Stimulated activated naive CD8-positive, alpha-beta T cell treated with anti-CD3 and anti-CD28 coated beads, Interleukin-15, amount 100 ng/mL, for 72 hours (primary cell): ENCODE results near the gene RASEF.

Experiments
- ATAC-seq: fragments of 150-1000 bp; cut with Tn5 transposase; 2 replicates; pipeline ENCODE4 v1.10.0; 2021; ENCODE audit warnings: mild to moderate bottlenecking, moderate library complexity
- DNase-seq, 2 donors: peaks; one replicate each; pipeline ENCODE4 v3.0.0; 2021 to 2022
- H3K27ac Mint-ChIP-seq, 2 donors: one replicate each; pipeline ENCODE4 v1.8.0; 2022; ENCODE audit warnings: mild to moderate bottlenecking in 2 of 2, mixed read lengths in 2 of 2, moderate library complexity in 2 of 2
- H3K27me3 Mint-ChIP-seq: one replicate; pipeline ENCODE4 v1.8.0; 2022; ENCODE audit warnings: mixed read lengths
- H3K4me1 Mint-ChIP-seq: one replicate; pipeline ENCODE4 v1.8.0; 2022; ENCODE audit warnings: mild to moderate bottlenecking, mixed read lengths
- H3K4me3 Mint-ChIP-seq, 2 donors: one replicate each; pipeline ENCODE4 v1.8.0; 2022; ENCODE audit warnings: mild to moderate bottlenecking in 2 of 2, mixed read lengths in 2 of 2, moderate library complexity in 1 of 2
- H3K9me3 Mint-ChIP-seq, 2 donors: one replicate each; pipeline ENCODE4 v1.8.0; 2022; ENCODE audit warnings: mixed read lengths in 2 of 2

Gene RASEF

DNA sequence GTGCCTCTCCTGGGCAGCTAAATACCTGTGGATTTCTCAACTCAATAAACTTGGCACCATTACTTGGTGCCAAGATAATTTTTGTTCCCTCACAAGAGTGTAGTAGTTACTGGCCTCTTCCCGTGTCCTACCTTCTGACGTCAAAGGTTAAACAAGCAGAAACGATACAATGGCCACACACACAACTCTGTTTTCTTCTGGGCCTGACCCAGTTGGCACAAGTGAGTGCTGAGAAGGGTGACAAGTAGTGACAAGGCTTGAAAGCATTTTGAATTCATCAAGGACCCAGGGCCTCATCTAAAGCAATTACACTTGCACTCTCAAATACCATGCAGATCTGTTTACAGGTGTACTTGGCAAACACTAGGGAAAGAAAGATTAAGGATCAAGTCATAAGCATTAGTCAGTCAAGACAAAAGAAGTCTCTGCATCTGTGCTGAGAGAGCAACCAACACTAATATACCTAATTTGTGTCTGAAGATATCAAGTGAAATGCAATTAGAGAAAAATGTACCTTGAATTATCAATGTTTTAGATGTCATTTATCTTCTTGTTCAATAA lies 30.8 kb downstream of the RASEF start:
- ATAC-seq: no peak
- no peaks in the 10 kb centered on the region for H3K4me1 Mint-ChIP-seq
- H3K27me3 Mint-ChIP-seq: peaks cover 7% of the 10 kb centered on the region
- H3K9me3 Mint-ChIP-seq: no peaks in the 10 kb centered on the region
- H3K27ac Mint-ChIP-seq: no peak overlapping the region
- no peak overlapping the region for H3K4me3 Mint-ChIP-seq
- no peak for DNase-seq

GRCh38 chr9:83030391-83031107 lies 32.4 kb downstream of the RASEF start:
- Mint-ChIP-seq H3K27me3 (peaks cover 7% of the 10 kb centered on the region), H3K9me3 (no peaks in the 10 kb centered on the region), H3K4me1 (no peaks in the 10 kb centered on the region), H3K27ac (no peak overlapping the region), H3K4me3 (no peak overlapping the region)
- DNase-seq: no peak
- no peak for ATAC-seq

- Mint-ChIP-seq H3K9me3 (no peaks in the 10 kb centered on the region), H3K27ac (no peak overlapping the region), H3K4me3 (no peak overlapping the region), H3K4me1 (no peaks in the 10 kb centered on the region), H3K27me3 (peaks cover 7% of the 10 kb centered on the region)
- DNase-seq (no peak), ATAC-seq (no peak)
Observed at GRCh38 chr9:83029531-83030137, 33.3 kb downstream of the RASEF start.

- DNase-seq (no peak), ATAC-seq (no peak)
- H3K4me3 Mint-ChIP-seq: no peak overlapping the region
- H3K27ac Mint-ChIP-seq: no peak overlapping the region
- H3K27me3 Mint-ChIP-seq: no peaks in the 10 kb centered on the region
- no peaks in the 10 kb centered on the region for H3K9me3 Mint-ChIP-seq
- H3K4me1 Mint-ChIP-seq: no peaks in the 10 kb centered on the region
Observed at GRCh38 chr9:83027153-83027891, 35.6 kb downstream of the RASEF start.

DNA sequence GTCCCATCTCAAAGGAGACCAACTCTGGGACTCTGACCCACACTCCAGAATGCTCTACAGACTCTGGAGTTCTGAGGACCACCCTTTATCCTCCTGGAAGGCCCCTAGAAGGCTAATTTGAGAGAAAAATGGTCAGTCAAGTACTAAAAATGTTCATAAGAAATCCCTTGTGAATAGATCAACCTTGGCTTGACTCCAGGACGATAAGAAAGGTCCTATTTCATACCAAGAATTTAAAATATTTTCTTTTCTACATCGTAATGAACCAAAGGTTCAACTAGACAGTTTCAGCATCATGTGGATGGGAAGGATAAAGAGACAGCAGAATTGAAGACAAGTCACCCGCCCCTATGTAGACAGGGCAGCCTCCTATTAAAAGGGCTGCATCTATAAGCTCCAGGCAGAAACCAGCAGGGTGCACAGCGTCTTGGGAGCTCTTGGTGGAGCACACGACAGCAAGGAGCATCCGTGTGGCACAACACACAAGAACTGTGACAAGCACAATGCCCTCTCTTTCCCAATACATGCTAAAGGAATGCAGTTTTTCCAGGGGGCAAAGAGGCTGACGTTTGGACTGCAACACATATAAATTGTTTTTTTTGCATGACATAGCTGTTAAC lies 38.3 kb downstream of the RASEF start:
- Mint-ChIP-seq H3K27ac (no peak overlapping the region), H3K4me1 (no peaks in the 10 kb centered on the region), H3K9me3 (no peaks in the 10 kb centered on the region), H3K27me3 (no peaks in the 10 kb centered on the region), H3K4me3 (no peak overlapping the region)
- DNase-seq (no peak), ATAC-seq (no peak)

GRCh38 chr9:83023151-83023550 lies 39.8 kb downstream of the RASEF start:
- Mint-ChIP-seq H3K4me1 (no peaks in the 10 kb centered on the region), H3K9me3 (no peaks in the 10 kb centered on the region), H3K4me3 (no peak overlapping the region), H3K27ac (no peak overlapping the region), H3K27me3 (no peaks in the 10 kb centered on the region)
- ATAC-seq: no peak
- no peak for DNase-seq

DNA sequence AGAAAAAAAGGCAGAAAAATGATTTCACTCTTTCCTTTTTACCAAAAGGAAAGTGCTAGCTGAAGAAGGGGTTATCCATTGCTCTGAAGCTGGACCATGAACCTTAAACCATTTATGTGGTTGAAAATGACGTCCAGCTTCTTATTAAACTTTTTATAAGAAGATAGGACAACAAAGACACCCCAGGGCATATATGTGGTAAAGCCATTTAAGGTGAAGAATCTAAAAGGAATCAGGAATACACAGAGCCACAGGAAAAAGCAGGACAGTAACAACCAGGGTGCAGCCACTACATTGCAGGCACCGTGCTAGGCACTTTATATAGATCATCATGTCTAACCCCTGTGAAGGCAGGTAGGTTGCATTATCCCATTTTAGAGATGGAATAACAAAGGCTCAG lies 42.1 kb downstream of the RASEF start:
- Mint-ChIP-seq H3K4me3 (no peak overlapping the region), H3K27me3 (no peaks in the 10 kb centered on the region), H3K4me1 (peaks cover 4% of the 10 kb centered on the region), H3K9me3 (no peaks in the 10 kb centered on the region), H3K27ac (peak overlapping the region in 1 of 2 donors; percentile 15)
- ATAC-seq (no peak), DNase-seq (no peak)

DNA sequence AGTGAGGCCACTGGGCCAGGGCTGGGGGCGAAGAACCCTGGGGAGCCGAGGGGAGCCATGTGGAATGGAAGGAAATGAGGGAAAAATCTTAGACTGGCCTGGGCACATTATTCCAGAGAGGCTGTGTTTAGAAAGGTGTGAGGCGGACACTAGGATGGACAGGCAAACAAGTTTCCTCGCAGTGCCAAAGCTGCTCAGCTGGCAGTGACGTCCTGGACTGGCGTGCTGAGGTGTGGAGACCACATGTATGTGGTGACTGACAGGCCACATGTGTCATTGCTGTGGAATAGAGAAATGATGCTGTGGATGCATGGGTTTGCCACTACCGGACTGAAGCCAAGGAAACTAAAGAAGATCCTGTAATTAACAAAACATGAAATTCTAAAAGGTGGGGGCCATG lies 42.6 kb downstream of the RASEF start:
- H3K27ac Mint-ChIP-seq: no peak overlapping the region
- ATAC-seq (no peak), DNase-seq (no peak)
- no peaks in the 10 kb centered on the region for H3K27me3 Mint-ChIP-seq
- H3K4me1 Mint-ChIP-seq: peaks cover 7% of the 10 kb centered on the region
- H3K9me3 Mint-ChIP-seq: no peaks in the 10 kb centered on the region
- no peak overlapping the region for H3K4me3 Mint-ChIP-seq

DNA sequence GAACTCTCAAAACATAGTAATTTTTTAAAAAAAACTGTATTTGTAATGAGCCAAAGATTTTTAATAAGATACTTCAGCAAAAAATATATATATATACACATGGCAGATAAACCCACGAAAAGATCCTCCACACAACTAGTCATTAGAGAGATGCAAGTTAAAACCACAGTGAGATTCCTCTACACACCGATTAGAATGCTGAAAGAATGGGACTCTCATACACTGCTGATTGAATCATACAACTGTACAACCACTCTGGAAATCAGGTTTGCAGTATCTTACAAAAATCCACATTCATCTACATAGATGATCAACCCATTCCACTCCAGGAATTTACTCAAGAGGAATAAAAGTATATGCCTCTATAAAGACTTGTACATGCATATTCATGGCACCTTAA lies 43.7 kb downstream of the RASEF start:
- DNase-seq (no peak), ATAC-seq (no peak)
- H3K27ac Mint-ChIP-seq: no peak overlapping the region
- no peaks in the 10 kb centered on the region for H3K9me3 Mint-ChIP-seq
- H3K4me3 Mint-ChIP-seq: no peak overlapping the region
- no peaks in the 10 kb centered on the region for H3K27me3 Mint-ChIP-seq
- peaks cover 7% of the 10 kb centered on the region for H3K4me1 Mint-ChIP-seq

GRCh38 chr9:83015897-83016296 lies 47.0 kb downstream of the RASEF start:
- no peaks in the 10 kb centered on the region for H3K9me3 Mint-ChIP-seq
- H3K27me3 Mint-ChIP-seq: no peaks in the 10 kb centered on the region
- no peak overlapping the region for H3K27ac Mint-ChIP-seq
- ATAC-seq (peak; percentile 70), DNase-seq (no peak)
- H3K4me3 Mint-ChIP-seq: no peak overlapping the region
- H3K4me1 Mint-ChIP-seq: peaks cover 13% of the 10 kb centered on the region

- Mint-ChIP-seq H3K4me1 (peaks cover 13% of the 10 kb centered on the region), H3K9me3 (no peaks in the 10 kb centered on the region), H3K27me3 (no peaks in the 10 kb centered on the region), H3K4me3 (no peak overlapping the region), H3K27ac (no peak overlapping the region)
- ATAC-seq (no peak), DNase-seq (no peak)
Observed at GRCh38 chr9:83013867-83014605, 48.9 kb downstream of the RASEF start.

GRCh38 chr9:83012922-83013838 lies 49.8 kb downstream of the RASEF start:
- no peaks in the 10 kb centered on the region for H3K9me3 Mint-ChIP-seq
- H3K27ac Mint-ChIP-seq: no peak overlapping the region
- ATAC-seq (no peak), DNase-seq (no peak)
- no peak overlapping the region for H3K4me3 Mint-ChIP-seq
- peaks cover 8% of the 10 kb centered on the region for H3K27me3 Mint-ChIP-seq
- H3K4me1 Mint-ChIP-seq: peaks cover 13% of the 10 kb centered on the region

GRCh38 chr9:83012168-83012921 lies 50.6 kb downstream of the RASEF start:
- Mint-ChIP-seq H3K4me3 (no peak overlapping the region), H3K27ac (no peak overlapping the region), H3K4me1 (peaks cover 13% of the 10 kb centered on the region), H3K9me3 (no peaks in the 10 kb centered on the region), H3K27me3 (peaks cover 16% of the 10 kb centered on the region)
- ATAC-seq (no peak), DNase-seq (no peak)

DNA sequence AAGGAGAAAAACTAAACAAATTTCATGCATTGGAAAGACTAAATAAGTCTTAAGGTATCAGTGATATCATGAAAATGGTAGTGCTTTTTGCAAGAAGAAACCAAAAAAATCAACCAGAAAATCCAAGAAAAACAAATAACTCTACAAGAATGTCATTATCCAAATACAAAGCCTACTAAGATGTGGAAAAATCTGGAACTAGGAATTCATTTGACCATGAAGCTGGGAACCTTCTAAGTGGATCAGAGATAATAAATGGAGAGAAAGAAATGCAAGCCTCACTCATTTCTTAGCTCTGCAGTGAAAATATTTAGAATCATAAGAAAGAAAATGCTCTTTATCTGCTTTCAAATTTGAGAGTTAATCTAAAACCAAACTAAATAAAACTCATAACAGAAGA lies 51.3 kb downstream of the RASEF start:
- DNase-seq (no peak), ATAC-seq (no peak)
- no peaks in the 10 kb centered on the region for H3K9me3 Mint-ChIP-seq
- no peak overlapping the region for H3K4me3 Mint-ChIP-seq
- H3K27ac Mint-ChIP-seq: no peak overlapping the region
- peaks cover 13% of the 10 kb centered on the region for H3K4me1 Mint-ChIP-seq
- peaks cover 17% of the 10 kb centered on the region for H3K27me3 Mint-ChIP-seq
